DMS53 treated with DMSO at 0.1 percent for 48 hours (cell line): Measurements from ENCODE around the gene LCN6.
A peak's percentile ranks its signal among the peaks of the same experiment; 100 is the strongest.

Experiments
- DNase-seq: peaks from one replicate; lab custom pipeline; 2025; ENCODE audit not compliant: unreplicated experiment; lab: John Stamatoyannopoulos, UW

The LCN6 gene

DNA sequence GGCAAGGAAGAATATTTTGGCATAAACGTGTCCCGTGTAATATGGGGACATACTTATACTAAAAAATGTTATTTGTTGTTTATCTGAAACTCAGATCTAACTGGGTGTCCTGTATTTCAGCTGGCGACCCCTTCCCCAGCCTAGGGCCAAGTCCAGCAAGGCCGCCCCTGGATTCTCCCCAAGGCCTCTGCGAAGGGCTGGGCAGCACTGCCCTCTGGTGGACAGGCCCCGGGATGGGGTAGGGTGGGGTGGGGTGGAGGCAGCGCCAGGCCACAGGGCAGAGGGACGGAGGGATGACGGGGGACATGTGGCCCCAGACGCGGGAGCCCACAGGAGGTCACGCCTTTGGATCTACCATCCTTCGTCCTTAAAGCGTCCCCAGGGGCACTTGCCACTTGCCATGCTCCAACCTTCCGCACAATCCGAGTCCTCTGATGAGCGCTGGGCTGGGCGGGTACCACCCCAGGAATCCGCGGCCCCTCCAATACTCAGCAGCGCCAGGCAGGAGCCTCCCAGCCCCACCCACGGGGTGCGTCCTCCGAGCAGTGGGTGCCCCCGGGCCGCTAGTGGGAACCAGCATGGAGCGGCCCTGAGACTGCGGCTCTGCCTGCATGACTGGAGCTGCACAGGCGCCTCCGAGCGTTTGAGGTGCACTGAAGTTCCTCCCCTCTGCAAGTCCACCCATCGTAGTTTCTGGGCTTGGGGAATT lies 54.0 kb downstream of the LCN6 start:
- peak; percentile 79 for DNase-seq
